Measurements from ENCODE around the gene TRAPPC2L. TPM values are rescaled to one million over a fixed set of nuclear protein-coding genes. Genes with fewer than 3 reads are reported as not detected.

TRAPPC2L gene
- total and polyA plus RNA-seq, 2 of the 13 experiments (the other 11 are each of a cell fraction or from before 2014, with no cell fraction given) = 96.3 to 107 TPM

DNA sequence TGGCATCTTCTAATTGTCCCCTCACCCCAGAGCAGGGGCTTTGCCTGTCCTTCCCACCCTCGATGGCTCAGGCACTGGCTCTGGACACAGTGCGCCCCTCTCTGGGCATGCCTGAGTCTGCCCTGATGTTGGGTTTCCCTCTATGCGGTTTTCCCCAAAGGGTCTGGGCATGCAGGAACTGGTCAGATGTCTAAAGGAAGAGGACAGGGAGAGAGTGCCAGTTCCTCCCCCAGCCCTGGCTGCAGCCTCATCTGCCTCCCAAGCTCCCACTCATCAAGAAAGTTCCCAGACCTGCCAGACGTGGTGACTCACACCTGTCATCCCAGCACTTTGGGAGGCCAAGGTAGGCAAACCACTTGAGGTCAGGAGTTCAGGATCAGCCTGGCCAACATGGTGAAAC is 50.8 kb downstream of the TRAPPC2L start (continued):
- TF ChIP-seq, protein P1, sequence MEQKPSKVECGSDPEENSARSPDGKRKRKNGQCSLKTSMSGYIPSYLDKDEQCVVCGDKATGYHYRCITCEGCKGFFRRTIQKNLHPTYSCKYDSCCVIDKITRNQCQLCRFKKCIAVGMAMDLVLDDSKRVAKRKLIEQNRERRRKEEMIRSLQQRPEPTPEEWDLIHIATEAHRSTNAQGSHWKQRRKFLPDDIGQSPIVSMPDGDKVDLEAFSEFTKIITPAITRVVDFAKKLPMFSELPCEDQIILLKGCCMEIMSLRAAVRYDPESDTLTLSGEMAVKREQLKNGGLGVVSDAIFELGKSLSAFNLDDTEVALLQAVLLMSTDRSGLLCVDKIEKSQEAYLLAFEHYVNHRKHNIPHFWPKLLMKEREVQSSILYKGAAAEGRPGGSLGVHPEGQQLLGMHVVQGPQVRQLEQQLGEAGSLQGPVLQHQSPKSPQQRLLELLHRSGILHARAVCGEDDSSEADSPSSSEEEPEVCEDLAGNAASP (CRISPR knock-in tag; IDR thresholded peaks at IDR 0.05; ENCODE audit: borderline replicate concordance) = no peak

DNA sequence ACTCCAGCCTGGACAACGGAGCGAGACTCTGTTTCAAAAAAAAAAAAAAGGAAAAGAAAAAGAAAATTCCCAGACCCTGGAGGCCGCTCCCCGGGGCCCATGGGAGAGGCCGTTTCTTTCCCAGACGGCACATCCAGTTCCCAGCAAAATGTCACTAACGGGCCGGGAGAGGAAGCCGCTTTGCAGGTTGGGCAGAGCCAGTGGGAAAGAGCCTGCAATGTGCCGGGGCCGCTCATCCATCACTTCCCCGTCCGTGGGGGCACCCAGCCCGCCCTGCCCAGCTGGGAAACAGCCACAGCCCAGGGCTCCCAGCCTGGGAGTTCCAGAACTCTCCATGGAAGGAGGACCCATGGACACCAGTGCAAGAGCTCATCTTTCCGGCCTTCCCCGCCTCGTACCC is 51.4 kb downstream of the TRAPPC2L start:
- in situ Hi-C loops (cut with HindIII; ENCODE audit: extremely low pct_ligation_motif_present, low pct_unique_long_range_greater_than_20kb) = no loop called here
- intact Hi-C loops (cut with micrococcal nuclease; ENCODE audit: unreplicated experiment) = no loop called here
- FAIRE-seq (no peak), DNase-seq (ENCODE audit: low spot score) (no peak), ATAC-seq (no peak)
- Histone ChIP-seq H3K4me3 (replicated peaks in 1 of 3; ENCODE audit: insufficient read depth in 1 of 3, low read depth in 2 of 3, low read length in 3 of 3) (no peak overlapping the region), H3K27ac (ENCODE audit: extremely low read length, insufficient read depth, low read length) (no peak overlapping the region), H3K9ac (ENCODE audit: insufficient read depth, low read depth, low read length) (no peak overlapping the region), H3K79me2 (ENCODE audit: insufficient read depth, low read length) (no peaks in the 10 kb centered on the region), H3K36me3 (replicated peaks in 1 of 2; ENCODE audit: control insufficient read depth in 1 of 2, insufficient read depth in 2 of 2, low read length in 2 of 2) (no peaks in the 10 kb centered on the region), H3K4me2 (ENCODE audit: low read depth, low read length) (no peak overlapping the region), H2AFZ (ENCODE audit: low read length) (no peak overlapping the region), H3K27me3 (ENCODE audit: control insufficient read depth in 1 of 2, insufficient read depth in 2 of 2, low read length in 2 of 2) (peaks cover 39 to 95% of the 10 kb centered on the region in 2 experiments), H3K4me1 (ENCODE audit: insufficient read depth, low read length) (no peaks in the 10 kb centered on the region), H4K20me1 (ENCODE audit: insufficient read depth, low read length) (no peaks in the 10 kb centered on the region; the same call in 1 of the 2 replicates), H3K9me3 (ENCODE audit: low read length) (no peaks in the 10 kb centered on the region)
- no TSS peak for BruUV-seq (replicated peaks)
- ChIA-PET CTCF (ENCODE audit: low intra/inter-chr PET ratio, low total read pairs) (no interaction called here), POLR2A (no interaction called here)
- 28% methylated on average over 14 of the region's 17 CpGs for WGBS (ENCODE audit: low lambda C conversion rate)
- TF ChIP-seq, protein P2, sequence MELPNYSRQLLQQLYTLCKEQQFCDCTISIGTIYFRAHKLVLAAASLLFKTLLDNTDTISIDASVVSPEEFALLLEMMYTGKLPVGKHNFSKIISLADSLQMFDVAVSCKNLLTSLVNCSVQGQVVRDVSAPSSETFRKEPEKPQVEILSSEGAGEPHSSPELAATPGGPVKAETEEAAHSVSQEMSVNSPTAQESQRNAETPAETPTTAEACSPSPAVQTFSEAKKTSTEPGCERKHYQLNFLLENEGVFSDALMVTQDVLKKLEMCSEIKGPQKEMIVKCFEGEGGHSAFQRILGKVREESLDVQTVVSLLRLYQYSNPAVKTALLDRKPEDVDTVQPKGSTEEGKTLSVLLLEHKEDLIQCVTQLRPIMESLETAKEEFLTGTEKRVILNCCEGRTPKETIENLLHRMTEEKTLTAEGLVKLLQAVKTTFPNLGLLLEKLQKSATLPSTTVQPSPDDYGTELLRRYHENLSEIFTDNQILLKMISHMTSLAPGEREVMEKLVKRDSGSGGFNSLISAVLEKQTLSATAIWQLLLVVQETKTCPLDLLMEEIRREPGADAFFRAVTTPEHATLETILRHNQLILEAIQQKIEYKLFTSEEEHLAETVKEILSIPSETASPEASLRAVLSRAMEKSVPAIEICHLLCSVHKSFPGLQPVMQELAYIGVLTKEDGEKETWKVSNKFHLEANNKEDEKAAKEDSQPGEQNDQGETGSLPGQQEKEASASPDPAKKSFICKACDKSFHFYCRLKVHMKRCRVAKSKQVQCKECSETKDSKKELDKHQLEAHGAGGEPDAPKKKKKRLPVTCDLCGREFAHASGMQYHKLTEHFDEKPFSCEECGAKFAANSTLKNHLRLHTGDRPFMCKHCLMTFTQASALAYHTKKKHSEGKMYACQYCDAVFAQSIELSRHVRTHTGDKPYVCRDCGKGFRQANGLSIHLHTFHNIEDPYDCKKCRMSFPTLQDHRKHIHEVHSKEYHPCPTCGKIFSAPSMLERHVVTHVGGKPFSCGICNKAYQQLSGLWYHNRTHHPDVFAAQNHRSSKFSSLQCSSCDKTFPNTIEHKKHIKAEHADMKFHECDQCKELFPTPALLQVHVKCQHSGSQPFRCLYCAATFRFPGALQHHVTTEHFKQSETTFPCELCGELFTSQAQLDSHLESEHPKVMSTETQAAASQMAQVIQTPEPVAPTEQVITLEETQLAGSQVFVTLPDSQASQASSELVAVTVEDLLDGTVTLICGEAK (IDR thresholded peaks at IDR 0.05) = no peak
- TF ChIP-seq, protein P2 (CRISPR knock-in tag; IDR thresholded peaks at IDR 0.05) = no peak
- TF ChIP-seq, protein P3, sequence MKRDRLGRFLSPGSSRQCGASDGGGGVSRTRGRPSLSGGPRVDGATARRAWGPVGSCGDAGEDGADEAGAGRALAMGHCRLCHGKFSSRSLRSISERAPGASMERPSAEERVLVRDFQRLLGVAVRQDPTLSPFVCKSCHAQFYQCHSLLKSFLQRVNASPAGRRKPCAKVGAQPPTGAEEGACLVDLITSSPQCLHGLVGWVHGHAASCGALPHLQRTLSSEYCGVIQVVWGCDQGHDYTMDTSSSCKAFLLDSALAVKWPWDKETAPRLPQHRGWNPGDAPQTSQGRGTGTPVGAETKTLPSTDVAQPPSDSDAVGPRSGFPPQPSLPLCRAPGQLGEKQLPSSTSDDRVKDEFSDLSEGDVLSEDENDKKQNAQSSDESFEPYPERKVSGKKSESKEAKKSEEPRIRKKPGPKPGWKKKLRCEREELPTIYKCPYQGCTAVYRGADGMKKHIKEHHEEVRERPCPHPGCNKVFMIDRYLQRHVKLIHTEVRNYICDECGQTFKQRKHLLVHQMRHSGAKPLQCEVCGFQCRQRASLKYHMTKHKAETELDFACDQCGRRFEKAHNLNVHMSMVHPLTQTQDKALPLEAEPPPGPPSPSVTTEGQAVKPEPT (CRISPR knock-in tag; IDR thresholded peaks at IDR 0.05; ENCODE audit: low read depth) = no peak
- no peak for TF ChIP-seq ZNF782 (CRISPR knock-in tag; IDR thresholded peaks at IDR 0.05; ENCODE audit: borderline replicate concordance)
- TF ChIP-seq HMG20B (CRISPR knock-in tag; conservative IDR thresholded peaks at IDR 0.05) = no peak
- TF ChIP-seq, protein P4, sequence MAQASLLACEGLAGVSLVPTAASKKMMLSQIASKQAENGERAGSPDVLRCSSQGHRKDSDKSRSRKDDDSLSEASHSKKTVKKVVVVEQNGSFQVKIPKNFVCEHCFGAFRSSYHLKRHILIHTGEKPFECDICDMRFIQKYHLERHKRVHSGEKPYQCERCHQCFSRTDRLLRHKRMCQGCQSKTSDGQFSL (CRISPR knock-in tag; IDR thresholded peaks at IDR 0.05) = no peak
- TF ChIP-seq AGO2 (optimal IDR thresholded peaks at IDR 0.05; ENCODE audit: low read depth, low read length) = no peak
- no peak for TF ChIP-seq KAT8 (CRISPR knock-in tag; IDR thresholded peaks at IDR 0.05)
- no peak for TF ChIP-seq U2AF1 (optimal IDR thresholded peaks at IDR 0.05; ENCODE audit: low read depth, low read length)
- no peak for TF ChIP-seq ZNF335 (CRISPR knock-in tag; IDR thresholded peaks at IDR 0.05)

Data from HepG2 (cell line).